H1 (cell line): ENCODE results near the gene HDHD5. TPM values are rescaled to one million over a fixed set of nuclear protein-coding genes. Genes with fewer than 3 reads are reported as not detected.

ENCODE experiments used
- EGR1 ChIP-seq: IDR thresholded peaks from 2 replicates; pipeline ENCODE4 v1.6.1; 2011; ENCODE audit warnings: low read depth, low read length, borderline replicate concordance
- HDAC2 ChIP-seq, 2 experiments: fragments of 300-600 bp in 1 of 2; sonication (generic) in 1 of 2; IDR thresholded peaks; 2 replicates each; pipeline ENCODE4 v1.6.1; 2011 to 2012; ENCODE audit warnings: low read depth in 2 of 2, low read length in 2 of 2, mild to moderate bottlenecking in 2 of 2, moderate library complexity in 2 of 2, borderline replicate concordance in 1 of 2, inconsistent platforms in 1 of 2
- KDM1A ChIP-seq: fragments of 200-600, 300-600 bp; sonication (generic); IDR thresholded peaks from 2 replicates; pipeline ENCODE4 v1.7.1; 2016; ENCODE audit warnings: mild to moderate bottlenecking, low read length, borderline replicate concordance
- RFX5 ChIP-seq: IDR thresholded peaks from 2 replicates; pipeline ENCODE4 v1.6.1; 2011; ENCODE audit warnings: low read depth, low read length, improper control_type of control experiment, borderline replicate concordance
- SIN3A ChIP-seq, 2 experiments: IDR thresholded peaks in 1 of 2; conservative IDR thresholded peaks in 1 of 2; 2 replicates each; pipeline ENCODE4 v1.6.1; 2011 to 2012; ENCODE audit warnings: low read length in 2 of 2, improper control_type of control experiment in 1 of 2, low read depth in 1 of 2, mild to moderate bottlenecking in 1 of 2
- TAF7 ChIP-seq: optimal IDR thresholded peaks from 2 replicates; pipeline ENCODE3; 2011; ENCODE audit warnings: low read depth, mild to moderate bottlenecking, inconsistent platforms, low read length, moderate library complexity, borderline replicate concordance
- polyA plus RNA-seq, 7 experiments: library from polyadenylated mRNA; depleted of rRNA in 3 of 7; stranded (reverse) in 5 of 7; unstranded in 2 of 7; fragments of >200 nt in 5 of 7; fragments of 200-250 nt in 2 of 7; gene quantifications; 1 replicate in 5 of 7; 2 replicates in 1 of 7; 4 replicates in 1 of 7; pipeline versions ENCODE4 v1.2.1 to v1.2.3, GENCODE V29; 2011 to 2013; ENCODE audit warnings: missing spikeins in 2 of 7, mixed read lengths in 2 of 7
- total RNA-seq: library from RNA; stranded (reverse); fragmentation: NEBNext Ultra II Directional; extraction: Animal tissue kit (Norgen Biotek cat#: 25700); gene quantifications from 2 replicates; pipeline ENCODE4 v1.2.1, GENCODE V29; 2021

HDHD5 gene
- total and polyA plus RNA-seq, 2 of the 8 experiments (the other 6 are each of a cell fraction or from before 2014, with no cell fraction given) = 68.3 to 123 TPM

DNA sequence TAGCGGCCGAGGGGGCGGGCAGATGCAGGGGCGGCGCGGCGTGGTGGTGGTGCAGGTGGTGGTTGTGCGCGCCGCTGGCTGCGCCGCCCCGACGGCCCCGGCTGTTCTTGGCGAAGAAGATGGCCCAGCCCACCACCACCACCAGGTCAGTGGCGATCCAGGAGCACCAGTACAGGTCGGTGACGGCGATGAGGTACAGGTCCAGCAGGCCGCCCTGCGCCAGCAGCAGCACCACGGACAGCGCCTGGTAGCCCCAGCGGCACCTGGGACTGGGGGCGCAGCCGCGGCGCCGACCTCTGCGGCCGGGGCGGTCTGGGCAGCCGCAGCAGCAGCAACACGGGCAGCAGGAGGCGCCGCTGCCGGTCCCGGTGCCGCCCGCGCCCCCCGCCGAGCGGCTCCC lies 38.8 kb downstream of the HDHD5 start (continued):
- peak; percentile 60 for TF ChIP-seq TAF7
- no peak for TF ChIP-seq KDM1A
- no peak for TF ChIP-seq RFX5
- peak; percentile 97 to 98 for TF ChIP-seq SIN3A (conservative IDR thresholded peaks at IDR 0.05 in 1 of 2, IDR thresholded peaks at IDR 0.05 in 1 of 2; ENCODE audit: low read depth in 1 of 2, low read length in 2 of 2)
- TF ChIP-seq HDAC2 (IDR thresholded peaks at IDR 0.05; ENCODE audit: borderline replicate concordance in 1 of 2, low read depth in 2 of 2, low read length in 2 of 2) = peak in 1 of 2 experiments; percentile 49; a peak in 1 of 4 replicates
- no peak for TF ChIP-seq EGR1
- TF ChIP-seq, all 59 proteins: peak for 9
